ENCODE data around the gene DNAH14.

Gene DNAH14

GRCh38 chr1:225435957-225436392 lies 506.5 kb downstream of the DNAH14 start:
- FAIRE-seq: no peak

GRCh38 chr1:225437710-225438437 lies 508.4 kb downstream of the DNAH14 start:
- no peak for FAIRE-seq

- FAIRE-seq: no peak
These were observed 511.1 kb downstream of the DNAH14 start for GRCh38 chr1:225440380-225441221.

- FAIRE-seq: no peak
These were observed 512.0 kb downstream of the DNAH14 start for GRCh38 chr1:225441314-225442122.

- no peak for FAIRE-seq
These were observed 512.6 kb downstream of the DNAH14 start for GRCh38 chr1:225442123-225442505.

GRCh38 chr1:225445639-225446594 lies 516.4 kb downstream of the DNAH14 start:
- no peak for FAIRE-seq

- no peak for FAIRE-seq
These were observed 517.1 kb downstream of the DNAH14 start for GRCh38 chr1:225446595-225446960.

GRCh38 chr1:225446981-225447615 lies 517.6 kb downstream of the DNAH14 start:
- no peak for FAIRE-seq

GRCh38 chr1:225447650-225448089 lies 518.2 kb downstream of the DNAH14 start:
- no peak for FAIRE-seq

- no peak for FAIRE-seq
These were observed 518.8 kb downstream of the DNAH14 start for GRCh38 chr1:225448146-225448805.

Data from G401.6 (cell line).